Measurements from ENCODE around the gene HSPA14. TPM values are rescaled to one million over a fixed set of nuclear protein-coding genes. Genes with fewer than 3 reads are reported as not detected.

Gene HSPA14, protein sequence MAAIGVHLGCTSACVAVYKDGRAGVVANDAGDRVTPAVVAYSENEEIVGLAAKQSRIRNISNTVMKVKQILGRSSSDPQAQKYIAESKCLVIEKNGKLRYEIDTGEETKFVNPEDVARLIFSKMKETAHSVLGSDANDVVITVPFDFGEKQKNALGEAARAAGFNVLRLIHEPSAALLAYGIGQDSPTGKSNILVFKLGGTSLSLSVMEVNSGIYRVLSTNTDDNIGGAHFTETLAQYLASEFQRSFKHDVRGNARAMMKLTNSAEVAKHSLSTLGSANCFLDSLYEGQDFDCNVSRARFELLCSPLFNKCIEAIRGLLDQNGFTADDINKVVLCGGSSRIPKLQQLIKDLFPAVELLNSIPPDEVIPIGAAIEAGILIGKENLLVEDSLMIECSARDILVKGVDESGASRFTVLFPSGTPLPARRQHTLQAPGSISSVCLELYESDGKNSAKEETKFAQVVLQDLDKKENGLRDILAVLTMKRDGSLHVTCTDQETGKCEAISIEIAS
- total RNA-seq (10 to 100 TPM; 11.1 to 13.6 TPM), polyA plus RNA-seq (10 to 100 TPM; 11.5 to 12.5 TPM)
- long read RNA-seq, donor 1, partial matches to known transcripts: 7 of 9 reads
- long read RNA-seq, donor 1, other reads (novel, unspliced or antisense): 0 of 9 reads
- long read RNA-seq, donor 2: 0 reads
- long read RNA-seq, donor 3, partial matches to known transcripts: 0 of 1 reads
- long read RNA-seq, donor 3, other reads (novel, unspliced or antisense): 0 of 1 reads
- long read RNA-seq, donor 4, partial matches to known transcripts: 0 of 1 reads
- long read RNA-seq, donor 4, other reads (novel, unspliced or antisense): 0 of 1 reads
- long read RNA-seq, donor 5, transcript HSPA14-201 (14 exons, 1,904 nt): major isoform, 7 of 18 reads
- long read RNA-seq, donor 5, partial matches to known transcripts: 11 of 18 reads
- long read RNA-seq, donor 5, other reads (novel, unspliced or antisense): 0 of 18 reads

DNA sequence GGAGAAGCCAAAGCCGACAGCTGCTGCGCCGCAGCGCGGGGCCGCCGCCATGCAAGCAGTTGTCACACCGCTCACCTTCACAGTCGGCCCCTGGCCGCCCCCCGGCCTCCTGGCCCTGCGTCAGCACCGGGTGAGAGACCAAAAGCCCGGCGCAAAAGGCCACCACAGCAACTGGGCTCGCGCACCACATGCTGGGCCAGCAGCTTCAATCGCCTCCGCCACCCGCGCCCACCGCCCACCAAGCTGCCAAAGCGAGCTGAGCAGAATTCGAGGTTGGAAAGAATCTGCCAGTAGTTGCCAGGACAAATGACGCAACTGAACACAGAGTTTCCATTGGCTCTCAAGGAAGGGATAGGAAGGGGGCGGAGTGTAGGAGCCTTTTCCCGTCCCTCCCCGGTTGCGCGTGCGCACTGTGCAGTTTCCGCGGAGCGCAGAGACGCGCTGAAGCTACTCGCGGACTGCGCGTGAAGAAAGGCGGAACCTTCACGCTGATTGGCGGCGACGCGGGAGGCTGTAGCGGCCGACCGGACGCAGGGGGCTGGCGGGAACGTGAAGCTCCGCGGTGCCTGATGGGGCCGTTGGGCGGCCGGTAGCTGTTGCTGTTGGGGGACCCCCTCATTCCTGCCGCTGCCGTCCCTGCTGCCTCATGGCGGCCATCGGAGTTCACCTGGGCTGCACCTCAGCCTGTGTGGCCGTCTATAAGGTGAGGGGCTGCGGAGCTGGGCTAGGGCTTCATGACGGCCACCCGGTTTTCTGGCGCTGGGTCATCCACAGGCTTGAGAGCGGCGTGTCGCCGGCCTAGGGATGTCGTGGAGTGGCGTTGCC, at the start of gene HSPA14, which contains the start of the genes CDNF and MSANTD7:
Gene HSPA14 (plus strand): TSS at position 550 of the 825 bp plus-strand sequence. CDS start 97 bp downstream, at position 647.
Gene CDNF (minus strand): TSS at position 281 of the 825 bp plus-strand sequence. CDS start 91 bp downstream, at position 190.
Gene MSANTD7 (plus strand): TSS at position 550 of the 825 bp plus-strand sequence. CDS start 3,979 bp downstream, outside the sequence.
- peak within 1 kb of the TSS; percentile 87 to 90 for H3K9ac ChIP-seq (ENCODE audit: insufficient read depth in 1 of 2, low read length in 2 of 2)

DNA sequence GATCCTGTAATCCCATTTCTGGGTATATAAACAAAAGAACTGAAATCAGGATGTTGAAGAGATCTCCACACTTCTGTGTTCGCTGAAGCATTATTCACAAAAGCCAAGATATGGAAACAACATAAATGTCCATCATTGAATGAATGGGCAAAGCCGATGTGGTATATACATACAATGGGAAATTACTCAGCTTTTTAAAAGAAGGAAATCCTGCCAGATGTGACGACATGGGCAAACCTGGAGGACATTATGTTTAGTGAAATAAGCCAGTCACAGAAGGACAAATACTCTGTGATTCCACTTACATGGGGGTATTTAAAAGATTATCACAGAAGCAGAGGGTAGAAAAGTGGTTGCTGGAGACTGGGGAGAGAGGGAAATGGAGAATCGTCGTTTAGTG, 39.5 kb upstream of the HSPA14 start:
- Histone ChIP-seq H3K4me1 (ENCODE audit: control insufficient read depth in 5 of 5, insufficient read depth in 5 of 5, low read length in 5 of 5) (no peaks in the 10 kb centered on the region), H3K36me3 (ENCODE audit: control insufficient read depth in 4 of 4, insufficient read depth in 4 of 4, low read length in 4 of 4) (no peaks in the 10 kb centered on the region), H3K9me3 (ENCODE audit: control insufficient read depth in 4 of 4, insufficient read depth in 3 of 4, low read length in 3 of 4) (no peaks in the 10 kb centered on the region), H3K27ac (ENCODE audit: low read depth in 1 of 2, low read length in 1 of 2) (no peak overlapping the region), H3K4me3 (no peak overlapping the region), H3K27me3 (ENCODE audit: control insufficient read depth in 3 of 3, insufficient read depth in 3 of 3, low read length in 2 of 3) (no peaks in the 10 kb centered on the region), H3K9ac (ENCODE audit: insufficient read depth in 1 of 2, low read length in 2 of 2) (no peak overlapping the region)
- ATAC-seq (ENCODE audit: insufficient read depth, low FRiP score) (no peak), DNase-seq (peak in 2 of 3 donors; percentile 40 to 57)
- TF ChIP-seq, protein P1, sequence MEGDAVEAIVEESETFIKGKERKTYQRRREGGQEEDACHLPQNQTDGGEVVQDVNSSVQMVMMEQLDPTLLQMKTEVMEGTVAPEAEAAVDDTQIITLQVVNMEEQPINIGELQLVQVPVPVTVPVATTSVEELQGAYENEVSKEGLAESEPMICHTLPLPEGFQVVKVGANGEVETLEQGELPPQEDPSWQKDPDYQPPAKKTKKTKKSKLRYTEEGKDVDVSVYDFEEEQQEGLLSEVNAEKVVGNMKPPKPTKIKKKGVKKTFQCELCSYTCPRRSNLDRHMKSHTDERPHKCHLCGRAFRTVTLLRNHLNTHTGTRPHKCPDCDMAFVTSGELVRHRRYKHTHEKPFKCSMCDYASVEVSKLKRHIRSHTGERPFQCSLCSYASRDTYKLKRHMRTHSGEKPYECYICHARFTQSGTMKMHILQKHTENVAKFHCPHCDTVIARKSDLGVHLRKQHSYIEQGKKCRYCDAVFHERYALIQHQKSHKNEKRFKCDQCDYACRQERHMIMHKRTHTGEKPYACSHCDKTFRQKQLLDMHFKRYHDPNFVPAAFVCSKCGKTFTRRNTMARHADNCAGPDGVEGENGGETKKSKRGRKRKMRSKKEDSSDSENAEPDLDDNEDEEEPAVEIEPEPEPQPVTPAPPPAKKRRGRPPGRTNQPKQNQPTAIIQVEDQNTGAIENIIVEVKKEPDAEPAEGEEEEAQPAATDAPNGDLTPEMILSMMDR (IDR thresholded peaks at IDR 0.05; ENCODE audit: control extremely low read depth, extremely low read depth): no peak
- 20 to 27% methylated on average over 5 of the region's 5 CpGs for WGBS, 2 donors

More for the DNA sequence above, at the start of gene HSPA14, which contains the start of the genes CDNF and MSANTD7:
- Histone ChIP-seq H3K9me3 (ENCODE audit: control insufficient read depth in 4 of 4, insufficient read depth in 3 of 4, low read length in 3 of 4) (no peaks in the 10 kb centered on the region), H3K27me3 (ENCODE audit: control insufficient read depth in 3 of 3, insufficient read depth in 3 of 3, low read length in 2 of 3) (no peaks in the 10 kb centered on the region), H3K4me3 (peak within 1 kb of the TSS; percentile 82), H3K4me1 (ENCODE audit: control insufficient read depth in 5 of 5, insufficient read depth in 5 of 5, low read length in 5 of 5) (peaks cover 2 to 16% (median 5%) of the 10 kb centered on the region in 5 donors), H3K27ac (ENCODE audit: low read depth in 1 of 2, low read length in 1 of 2) (peak within 1 kb of the TSS; percentile 97 to 99), H3K36me3 (ENCODE audit: control insufficient read depth in 4 of 4, insufficient read depth in 4 of 4, low read length in 4 of 4) (peaks cover 5 to 24% (median 17%) of the 10 kb centered on the region in 4 donors)
- 0 to 1% methylated on average over 72 of the region's 72 CpGs for WGBS, 2 donors
- ATAC-seq (ENCODE audit: insufficient read depth, low FRiP score) (peak; percentile 96), DNase-seq (peak; percentile 100)
- TF ChIP-seq, protein P1 (IDR thresholded peaks at IDR 0.05; ENCODE audit: control extremely low read depth, extremely low read depth): no peak

DNA sequence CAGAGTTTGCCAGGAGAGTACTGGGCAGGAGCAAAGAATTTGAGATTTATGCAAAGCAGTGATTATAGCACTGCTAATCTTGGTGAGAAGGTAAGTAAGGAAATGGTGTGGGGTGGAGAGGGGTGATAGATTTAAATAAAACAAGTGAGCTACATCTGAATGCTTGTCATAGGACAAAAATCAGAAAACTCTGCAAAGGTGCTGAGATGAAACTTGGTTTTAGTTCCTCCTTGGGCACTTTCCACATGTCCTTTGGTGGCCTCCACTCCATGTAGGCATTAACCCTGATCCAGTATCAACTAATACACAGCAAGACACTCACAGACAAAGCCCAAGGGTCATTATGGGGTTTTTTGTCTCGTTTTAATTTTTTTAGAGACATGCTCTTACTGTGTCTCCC, 37.7 kb upstream of the HSPA14 start:
- Histone ChIP-seq H3K27me3 (ENCODE audit: control insufficient read depth in 3 of 3, insufficient read depth in 3 of 3, low read length in 2 of 3) (no peaks in the 10 kb centered on the region), H3K9me3 (ENCODE audit: control insufficient read depth in 4 of 4, insufficient read depth in 3 of 4, low read length in 3 of 4) (no peaks in the 10 kb centered on the region), H3K27ac (ENCODE audit: low read depth in 1 of 2, low read length in 1 of 2) (no peak overlapping the region), H3K9ac (ENCODE audit: insufficient read depth in 1 of 2, low read length in 2 of 2) (no peak overlapping the region), H3K36me3 (ENCODE audit: control insufficient read depth in 4 of 4, insufficient read depth in 4 of 4, low read length in 4 of 4) (no peaks in the 10 kb centered on the region), H3K4me3 (no peak overlapping the region), H3K4me1 (ENCODE audit: control insufficient read depth in 5 of 5, insufficient read depth in 5 of 5, low read length in 5 of 5) (no peaks in the 10 kb centered on the region)
- WGBS, 2 donors: 67 to 73% methylated on average over 1 of the region's 1 CpG
- DNase-seq (no peak), ATAC-seq (ENCODE audit: insufficient read depth, low FRiP score) (no peak)
- TF ChIP-seq, protein P1 (IDR thresholded peaks at IDR 0.05; ENCODE audit: control extremely low read depth, extremely low read depth): no peak

All from lung (tissue), 16 donors.